Activated naive CD4-positive, alpha-beta T cell treated with anti-CD3 and anti-CD28 coated beads for 36 hours (primary cell): ENCODE data around the gene AUTS2. TPM values are rescaled to one million over a fixed set of nuclear protein-coding genes. Genes with fewer than 3 reads are reported as not detected.

Experiments
- CTCF ChIA-PET: fragments of 350-600 bp; sonication (Branson Sonifier 250); formaldehyde crosslinking; loops from one replicate; lab custom pipeline; 2021; ENCODE audit warnings: antibody characterized with exemption; lab: Charles Lee
- DNase-seq: peaks from one replicate; pipeline ENCODE4 v3.0.0-alpha.2; 2020
- H3K27ac Mint-ChIP-seq: one replicate; pipeline ENCODE4 v1.8.0; 2021; ENCODE audit warnings: mild to moderate bottlenecking, mixed read lengths
- H3K27me3 Mint-ChIP-seq: one replicate; pipeline ENCODE4 v1.8.0; 2021; ENCODE audit warnings: low read depth, mixed read lengths
- H3K36me3 Mint-ChIP-seq: one replicate; pipeline ENCODE4 v1.8.0; 2021; ENCODE audit warnings: low read depth, mixed read lengths
- H3K4me1 Mint-ChIP-seq: one replicate; pipeline ENCODE4 v1.8.0; 2021; ENCODE audit warnings: low read depth, mixed read lengths
- H3K4me3 Mint-ChIP-seq: one replicate; pipeline ENCODE4 v1.8.0; 2021; ENCODE audit warnings: mild to moderate bottlenecking, moderate library complexity, mixed read lengths
- H3K9me3 Mint-ChIP-seq: one replicate; pipeline ENCODE4 v1.8.0; 2021; ENCODE audit warnings: mixed read lengths
- intact Hi-C: fragments of 100-400 bp; cut with micrococcal nuclease; formaldehyde crosslinking; loops from one replicate; pipeline ENCODE4 v1.15.1; 2023
- total RNA-seq, 2 experiments: library from RNA; stranded (reverse); gene quantifications; one replicate each; pipeline ENCODE4 v1.2.3, GENCODE V29; 2021

Gene AUTS2
- total RNA-seq, 2 experiments from 2014 or later, result 0.79 to 1.1 TPM

DNA sequence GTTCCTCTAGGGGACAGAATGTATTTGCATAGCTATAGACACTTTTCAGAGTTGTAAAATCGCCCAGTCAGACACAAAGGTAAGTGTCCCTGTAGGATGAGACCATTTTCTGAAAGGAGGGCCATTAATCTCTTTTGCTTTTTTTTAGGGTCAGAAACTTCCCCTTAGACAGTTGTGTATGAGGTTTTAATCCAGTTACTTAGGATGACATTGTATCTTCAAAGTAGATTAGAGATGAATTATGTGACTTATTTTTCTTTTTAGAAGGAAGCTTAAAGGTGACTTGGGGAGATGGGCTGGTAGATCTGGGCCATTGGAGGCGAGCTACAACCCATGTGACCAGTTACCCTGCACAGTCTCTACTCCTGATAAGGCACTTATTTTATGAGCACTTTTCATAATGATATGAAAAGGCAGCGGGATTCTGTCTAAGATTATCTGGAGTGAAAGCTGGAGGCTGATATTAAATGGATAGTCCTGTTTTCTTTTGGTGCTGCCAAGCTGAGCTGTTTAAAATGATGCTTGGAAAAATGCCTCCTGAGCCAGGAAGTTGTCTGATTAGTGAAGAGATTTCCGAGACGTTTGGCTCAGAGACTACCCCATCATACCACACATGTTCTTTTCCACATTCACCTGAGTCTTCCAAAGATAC, 264.3 kb downstream of the AUTS2 start:
- no peak overlapping the region for H3K27ac Mint-ChIP-seq
- CTCF ChIA-PET, result no interaction called here
- no peak overlapping the region for H3K4me3 Mint-ChIP-seq
- no peaks in the 10 kb centered on the region for H3K9me3 Mint-ChIP-seq
- no peaks in the 10 kb centered on the region for H3K4me1 Mint-ChIP-seq
- H3K36me3 Mint-ChIP-seq, result no peaks in the 10 kb centered on the region
- intact Hi-C loops, result no loop called here
- no peak for DNase-seq
- H3K27me3 Mint-ChIP-seq, result peaks cover 4% of the 10 kb centered on the region

DNA sequence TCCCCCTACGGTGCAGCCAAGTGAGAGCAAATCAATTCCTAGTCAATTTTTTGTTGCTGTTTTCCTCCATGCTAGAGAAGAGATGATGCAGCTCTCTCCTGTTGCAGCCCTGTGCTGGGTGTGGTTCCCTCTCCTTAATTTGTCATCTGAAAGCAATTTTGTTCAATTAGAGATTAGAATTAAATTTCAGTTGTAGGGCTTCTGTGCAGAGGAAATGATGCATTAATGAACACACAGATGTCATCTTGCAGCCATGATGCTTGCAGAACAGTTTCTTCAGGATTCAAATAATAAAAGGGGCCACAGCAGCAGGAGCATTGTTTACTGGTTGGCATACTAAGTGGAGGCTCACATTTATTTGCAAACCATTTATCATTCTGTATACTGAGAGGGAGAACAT, 266.0 kb downstream of the AUTS2 start:
- H3K27me3 Mint-ChIP-seq, result peaks cover 4% of the 10 kb centered on the region
- H3K36me3 Mint-ChIP-seq, result no peaks in the 10 kb centered on the region
- DNase-seq, result no peak
- CTCF ChIA-PET, result no interaction called here
- no peaks in the 10 kb centered on the region for H3K9me3 Mint-ChIP-seq
- no peaks in the 10 kb centered on the region for H3K4me1 Mint-ChIP-seq
- no peak overlapping the region for H3K4me3 Mint-ChIP-seq
- intact Hi-C loops, result no loop called here
- H3K27ac Mint-ChIP-seq, result no peak overlapping the region

DNA sequence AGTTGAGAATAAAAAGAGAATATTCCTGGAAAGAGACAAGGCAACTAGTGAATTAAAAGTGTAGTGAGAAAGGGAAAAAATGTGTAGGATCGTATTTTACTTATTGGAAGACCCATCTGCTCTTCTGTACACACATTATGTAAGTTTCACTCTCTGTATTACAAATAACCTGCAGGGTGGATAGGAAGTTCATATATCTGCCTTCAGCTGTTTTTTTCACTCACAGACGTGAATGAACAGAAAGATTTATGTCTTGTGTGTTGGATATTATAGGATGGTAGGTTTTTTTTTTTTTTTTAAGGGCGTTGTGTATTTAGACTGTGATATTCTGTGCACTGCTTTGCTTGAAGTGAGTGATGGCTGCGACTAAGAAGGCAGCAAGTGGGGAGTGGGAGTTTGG, 266.5 kb downstream of the AUTS2 start:
- CTCF ChIA-PET, result no interaction called here
- intact Hi-C loops, result no loop called here
- DNase-seq, result no peak
- Mint-ChIP-seq H3K27me3 (peaks cover 4% of the 10 kb centered on the region), H3K4me3 (no peak overlapping the region), H3K27ac (no peak overlapping the region), H3K36me3 (no peaks in the 10 kb centered on the region), H3K4me1 (no peaks in the 10 kb centered on the region), H3K9me3 (no peaks in the 10 kb centered on the region)

DNA sequence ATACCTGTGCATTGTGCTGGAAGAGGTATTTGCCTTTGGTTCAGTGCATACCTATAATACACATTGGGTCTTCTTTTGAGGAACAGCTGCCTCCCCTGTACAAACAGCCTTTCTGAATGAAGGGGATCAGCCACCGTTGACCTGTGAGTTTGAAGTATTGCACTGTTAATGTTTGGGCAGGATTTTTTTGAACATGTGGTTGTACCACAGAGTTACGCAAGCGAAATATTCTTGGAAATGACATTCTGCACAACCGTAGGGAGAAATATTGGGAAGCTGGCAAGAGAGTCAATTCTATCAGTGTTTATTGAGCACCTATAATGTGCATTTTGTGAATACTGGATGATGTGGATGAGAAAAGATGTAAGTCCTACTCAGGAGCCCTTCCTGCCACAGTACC, 270.6 kb downstream of the AUTS2 start:
- no peaks in the 10 kb centered on the region for H3K4me1 Mint-ChIP-seq
- H3K4me3 Mint-ChIP-seq, result no peak overlapping the region
- H3K36me3 Mint-ChIP-seq, result no peaks in the 10 kb centered on the region
- CTCF ChIA-PET, result no interaction called here
- no peak overlapping the region for H3K27ac Mint-ChIP-seq
- no peak for DNase-seq
- intact Hi-C loops, result no loop called here
- H3K27me3 Mint-ChIP-seq, result no peaks in the 10 kb centered on the region
- no peaks in the 10 kb centered on the region for H3K9me3 Mint-ChIP-seq

DNA sequence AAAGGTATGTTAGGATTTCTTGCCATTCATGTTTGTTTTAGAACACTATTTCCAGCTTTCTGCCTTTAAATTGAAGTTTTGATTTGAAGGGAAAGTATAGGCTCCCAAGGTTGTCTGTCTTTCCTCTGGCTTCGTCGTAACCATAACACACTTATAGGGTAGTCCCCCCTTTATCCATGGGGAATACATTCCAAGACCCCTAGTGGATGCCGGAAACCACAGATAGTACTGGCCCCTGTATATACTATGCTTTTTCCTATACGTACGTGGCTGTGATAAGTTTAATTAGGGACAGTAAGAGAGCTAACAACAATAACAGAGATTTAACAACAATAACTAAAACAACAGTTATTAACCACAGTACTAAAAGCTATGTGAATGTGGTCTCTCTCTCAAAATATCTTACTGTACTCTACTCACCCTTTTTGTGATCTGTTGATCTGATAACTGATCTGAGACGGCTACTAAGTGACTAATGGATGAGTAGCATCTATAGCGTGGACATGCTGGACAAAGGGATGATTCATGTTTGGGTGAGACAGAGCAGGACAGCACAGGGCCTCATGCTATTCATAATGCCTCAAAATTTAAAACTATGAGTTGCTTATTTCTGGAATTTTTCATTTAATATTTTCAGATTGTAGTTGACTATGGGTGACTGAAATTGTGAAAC, 273.1 kb downstream of the AUTS2 start:
- Mint-ChIP-seq H3K27ac (no peak overlapping the region), H3K36me3 (no peaks in the 10 kb centered on the region), H3K27me3 (no peaks in the 10 kb centered on the region), H3K9me3 (peaks cover 2% of the 10 kb centered on the region), H3K4me3 (no peak overlapping the region), H3K4me1 (no peaks in the 10 kb centered on the region)
- intact Hi-C loops, result no loop called here
- CTCF ChIA-PET, result no interaction called here
- DNase-seq, result no peak

DNA sequence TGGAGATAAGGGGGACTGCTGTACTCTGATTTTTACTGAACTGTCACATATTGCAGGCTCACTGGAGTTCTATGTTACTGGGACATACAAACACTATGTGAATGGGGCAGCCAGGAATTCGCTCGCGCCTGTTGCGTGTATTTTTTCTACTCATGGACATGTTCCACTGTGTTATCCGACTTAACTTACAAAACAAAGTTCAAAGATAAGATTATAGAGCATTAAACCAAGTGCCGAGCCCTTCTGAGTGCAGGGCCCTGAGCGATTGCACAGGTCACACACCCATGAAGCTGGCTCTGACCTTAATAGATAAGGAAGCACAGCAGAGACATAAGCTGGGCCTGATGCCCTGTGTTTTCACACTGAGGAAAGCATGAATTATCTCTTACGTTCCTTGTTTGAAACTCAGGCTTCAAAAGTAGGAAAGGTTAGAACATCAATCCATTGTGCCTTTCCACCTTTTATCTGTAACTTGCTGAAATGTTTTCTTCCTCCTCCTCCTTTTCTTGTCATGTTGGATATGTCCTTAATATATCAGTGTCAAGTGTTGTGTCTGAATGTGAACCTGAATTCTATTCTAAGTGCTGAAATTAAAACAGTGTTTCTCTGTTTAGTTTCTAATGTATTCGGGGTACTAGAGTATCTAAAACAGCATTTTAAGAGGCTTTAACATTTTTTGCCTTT, 273.8 kb downstream of the AUTS2 start:
- no peak overlapping the region for H3K4me3 Mint-ChIP-seq
- H3K9me3 Mint-ChIP-seq, result peaks cover 2% of the 10 kb centered on the region
- intact Hi-C loops, result no loop called here
- H3K27ac Mint-ChIP-seq, result no peak overlapping the region
- H3K27me3 Mint-ChIP-seq, result no peaks in the 10 kb centered on the region
- no peaks in the 10 kb centered on the region for H3K4me1 Mint-ChIP-seq
- H3K36me3 Mint-ChIP-seq, result no peaks in the 10 kb centered on the region
- DNase-seq, result no peak
- CTCF ChIA-PET, result no interaction called here

DNA sequence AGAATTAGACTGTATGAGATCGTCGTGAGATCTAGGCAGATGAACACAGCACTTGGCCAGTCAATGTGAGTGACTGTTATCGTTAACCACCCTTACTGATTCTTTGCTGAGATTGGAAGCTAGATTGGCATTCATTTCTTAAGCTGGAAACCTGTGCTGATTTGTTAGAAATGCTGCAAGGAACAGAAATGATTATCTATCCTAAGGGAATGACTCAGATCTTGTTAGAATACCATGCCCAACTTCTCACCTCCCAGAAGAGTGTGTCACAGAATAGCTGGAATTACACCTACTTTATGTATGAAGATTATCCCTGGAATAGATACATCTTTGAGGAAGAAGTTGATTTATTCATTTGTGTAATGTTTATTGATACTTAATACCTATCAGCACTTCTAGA, 275.2 kb downstream of the AUTS2 start:
- H3K4me1 Mint-ChIP-seq, result no peaks in the 10 kb centered on the region
- intact Hi-C loops, result no loop called here
- no peak overlapping the region for H3K4me3 Mint-ChIP-seq

DNA sequence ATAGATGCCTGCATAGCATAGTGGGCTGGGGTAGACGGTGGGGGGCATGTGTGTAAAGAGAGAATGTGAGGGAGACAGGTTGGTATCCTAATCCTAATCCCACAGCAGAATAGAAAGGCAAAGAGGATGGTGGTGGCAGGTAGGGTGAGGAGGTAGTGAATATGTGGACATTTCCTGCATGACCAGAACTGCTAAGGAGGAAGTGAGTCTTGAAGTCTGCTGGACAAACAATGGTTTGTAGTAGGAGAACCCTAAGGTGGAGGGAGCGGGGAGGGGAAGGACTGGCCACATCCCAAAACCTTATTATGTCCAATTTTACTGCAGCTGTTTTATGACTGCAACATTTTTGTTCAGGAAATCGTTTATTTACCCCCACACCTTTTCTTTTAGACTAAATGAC, 279.7 kb downstream of the AUTS2 start:
- no peak for DNase-seq
- Mint-ChIP-seq H3K4me1 (no peaks in the 10 kb centered on the region), H3K27ac (no peak overlapping the region), H3K36me3 (no peaks in the 10 kb centered on the region), H3K9me3 (peaks cover 2% of the 10 kb centered on the region), H3K27me3 (no peaks in the 10 kb centered on the region), H3K4me3 (no peak overlapping the region)
- CTCF ChIA-PET, result no interaction called here
- intact Hi-C loops, result no loop called here

More for the DNA sequence above, 275.2 kb downstream of the AUTS2 start:
- H3K36me3 Mint-ChIP-seq, result no peaks in the 10 kb centered on the region
- H3K27me3 Mint-ChIP-seq, result no peaks in the 10 kb centered on the region
- peaks cover 2% of the 10 kb centered on the region for H3K9me3 Mint-ChIP-seq
- no peak for DNase-seq
- CTCF ChIA-PET, result no interaction called here
- H3K27ac Mint-ChIP-seq, result no peak overlapping the region

DNA sequence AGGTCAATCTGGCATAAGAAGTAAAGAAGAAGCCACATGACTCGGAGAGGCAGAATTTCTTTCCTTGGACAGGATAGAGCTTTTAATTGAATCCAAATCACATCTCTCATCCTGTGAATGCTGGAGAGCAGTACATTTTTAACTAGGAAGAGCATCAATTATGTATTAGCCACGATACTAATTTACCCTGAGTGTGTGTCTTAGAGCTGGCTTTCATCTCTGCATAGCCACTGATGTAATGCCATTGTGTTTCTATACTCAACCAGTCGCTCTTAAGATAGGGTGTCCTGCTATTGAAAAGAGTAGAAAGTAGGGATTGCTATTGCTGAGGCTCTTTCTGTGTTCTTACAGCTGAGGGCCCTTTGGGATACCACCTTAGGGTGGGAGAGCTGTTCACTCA, 280.3 kb downstream of the AUTS2 start:
- Mint-ChIP-seq H3K27ac (no peak overlapping the region), H3K4me1 (no peaks in the 10 kb centered on the region), H3K27me3 (no peaks in the 10 kb centered on the region), H3K36me3 (no peaks in the 10 kb centered on the region), H3K9me3 (peaks cover 2% of the 10 kb centered on the region), H3K4me3 (no peak overlapping the region)
- CTCF ChIA-PET, result no interaction called here
- intact Hi-C loops, result no loop called here
- no peak for DNase-seq

DNA sequence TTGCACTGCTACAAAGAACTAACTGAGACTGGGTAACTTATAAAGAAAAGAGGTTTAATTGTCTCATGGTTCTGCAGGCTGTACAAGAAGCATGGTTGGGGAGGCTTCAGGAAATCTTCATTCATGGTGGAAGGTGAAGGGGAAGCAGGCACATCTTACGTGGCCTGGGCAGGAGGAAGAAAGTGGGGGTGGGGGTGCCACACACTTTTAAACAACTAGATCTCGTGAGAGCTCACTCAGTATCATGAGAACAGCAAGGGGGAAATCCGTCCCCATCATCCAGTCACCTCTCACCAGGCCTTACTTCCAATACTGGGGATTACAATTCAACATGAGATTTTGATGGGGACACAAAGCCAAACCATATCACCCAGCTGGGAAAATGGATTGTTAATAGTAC, 281.7 kb downstream of the AUTS2 start:
- Mint-ChIP-seq H3K27me3 (no peaks in the 10 kb centered on the region), H3K4me1 (no peaks in the 10 kb centered on the region), H3K4me3 (no peak overlapping the region), H3K27ac (no peak overlapping the region), H3K36me3 (no peaks in the 10 kb centered on the region), H3K9me3 (peaks cover under 1% of the 10 kb centered on the region)
- no peak for DNase-seq
- CTCF ChIA-PET, result no interaction called here
- intact Hi-C loops, result no loop called here

DNA sequence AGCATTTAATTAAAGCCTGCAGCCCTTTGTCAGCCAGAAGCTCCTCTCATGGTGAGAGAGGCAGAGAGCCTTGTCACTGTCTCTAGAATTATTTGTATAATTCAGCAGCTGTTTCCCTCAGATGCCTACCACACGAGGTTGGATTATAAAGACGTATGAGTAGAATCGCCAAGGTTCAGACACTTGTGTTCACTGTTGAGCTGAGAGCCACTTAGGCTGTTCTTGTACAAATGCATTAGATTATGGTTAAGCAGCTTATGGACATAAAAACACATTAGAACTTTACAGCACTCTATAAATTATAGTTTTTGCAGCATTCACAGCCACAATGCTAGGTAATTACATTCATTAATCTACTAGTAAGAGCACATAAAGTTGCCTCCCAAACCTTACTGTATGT, 282.6 kb downstream of the AUTS2 start:
- Mint-ChIP-seq H3K4me3 (no peak overlapping the region), H3K9me3 (no peaks in the 10 kb centered on the region), H3K27ac (no peak overlapping the region), H3K4me1 (no peaks in the 10 kb centered on the region), H3K27me3 (no peaks in the 10 kb centered on the region), H3K36me3 (no peaks in the 10 kb centered on the region)
- no peak for DNase-seq
- CTCF ChIA-PET, result no interaction called here
- intact Hi-C loops, result no loop called here

DNA sequence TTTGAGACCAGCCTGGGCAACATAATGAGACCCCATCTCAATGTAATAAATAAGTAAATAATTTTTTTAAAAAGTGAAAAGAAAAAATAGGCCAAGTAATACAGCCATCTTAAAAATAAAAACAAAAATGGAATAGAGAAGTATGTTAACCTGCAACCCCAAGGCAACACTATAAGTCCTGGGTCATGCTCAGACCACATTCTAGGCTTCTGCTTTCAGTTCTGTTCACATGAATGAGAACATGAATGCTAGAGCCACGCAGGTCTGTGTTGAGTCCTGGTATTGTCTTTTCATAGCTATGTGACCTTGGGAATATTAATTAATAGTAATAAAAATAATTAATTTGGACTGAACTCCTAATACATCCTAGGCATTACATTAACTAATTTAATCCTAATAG, 284.0 kb downstream of the AUTS2 start:
- H3K4me3 Mint-ChIP-seq, result no peak overlapping the region
- no peaks in the 10 kb centered on the region for H3K36me3 Mint-ChIP-seq
- CTCF ChIA-PET, result no interaction called here
- H3K27ac Mint-ChIP-seq, result no peak overlapping the region
- DNase-seq, result no peak
- intact Hi-C loops, result no loop called here
- no peaks in the 10 kb centered on the region for H3K4me1 Mint-ChIP-seq
- H3K27me3 Mint-ChIP-seq, result no peaks in the 10 kb centered on the region
- H3K9me3 Mint-ChIP-seq, result no peaks in the 10 kb centered on the region

DNA sequence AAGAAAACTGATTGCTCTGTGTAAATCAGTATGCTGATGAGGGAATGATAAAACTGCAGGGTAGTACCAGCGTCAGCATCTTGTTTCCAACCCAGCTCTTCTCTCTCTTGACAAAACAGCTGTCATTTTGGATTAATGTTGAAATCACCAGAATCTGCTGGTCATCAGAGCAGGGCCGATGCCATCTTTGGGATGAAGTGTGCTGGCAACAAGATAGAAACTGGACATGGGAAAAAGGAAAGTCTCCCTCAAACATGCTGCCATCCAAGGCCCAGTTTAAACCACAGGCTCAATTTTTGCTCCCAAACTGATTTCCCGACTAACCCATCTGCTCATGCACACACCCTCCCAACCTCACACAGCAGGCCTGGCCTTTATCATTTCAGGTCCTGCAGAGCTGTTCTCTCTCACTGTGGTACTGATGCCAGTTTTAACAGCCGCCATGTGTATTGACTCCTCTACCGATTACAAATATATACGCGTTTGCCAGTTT, 285.2 kb downstream of the AUTS2 start:
- peaks cover 2% of the 10 kb centered on the region for H3K9me3 Mint-ChIP-seq
- DNase-seq, result no peak
- CTCF ChIA-PET, result no interaction called here

More for the DNA sequence above, 285.2 kb downstream of the AUTS2 start:
- Mint-ChIP-seq H3K4me1 (no peaks in the 10 kb centered on the region), H3K27me3 (no peaks in the 10 kb centered on the region), H3K4me3 (no peak overlapping the region), H3K36me3 (no peaks in the 10 kb centered on the region), H3K27ac (no peak overlapping the region)
- intact Hi-C loops, result no loop called here
